Activated T-cell treated with anti-CD3 and anti-CD28 coated beads, Interleukin-2, amount 50 U/mL, for 24 hours (primary cell): Measurements from ENCODE around the gene OGFOD3.
A peak's percentile ranks its signal among the peaks of the same experiment; 100 is the strongest.
"Not testable (repeated sequence)": the region's sequence is repeated elsewhere in the genome, so short reads cannot be mapped to it uniquely, and the experiment has no call there.

ENCODE experiments used
- DNase-seq: peaks from one replicate; pipeline ENCODE4 v3.0.0-alpha.2; 2020
- H3K27ac Mint-ChIP-seq: 2 replicates; pipeline ENCODE4 v1.8.0; 2020; ENCODE audit warnings: mild to moderate bottlenecking, mixed read lengths
- H3K27me3 Mint-ChIP-seq: 2 replicates; pipeline ENCODE4 v1.8.0; 2020; ENCODE audit warnings: mixed read lengths
- H3K36me3 Mint-ChIP-seq: 2 replicates; pipeline ENCODE4 v1.8.0; 2020; ENCODE audit warnings: low read depth, mixed read lengths
- H3K4me1 Mint-ChIP-seq: 2 replicates; pipeline ENCODE4 v1.8.0; 2020; ENCODE audit warnings: low read depth, mixed read lengths
- H3K4me3 Mint-ChIP-seq: 2 replicates; pipeline ENCODE4 v1.8.0; 2020; ENCODE audit warnings: mild to moderate bottlenecking, moderate library complexity, mixed read lengths
- H3K9me3 Mint-ChIP-seq: 2 replicates; pipeline ENCODE4 v1.8.0; 2020; ENCODE audit warnings: mixed read lengths

OGFOD3 gene

DNA sequence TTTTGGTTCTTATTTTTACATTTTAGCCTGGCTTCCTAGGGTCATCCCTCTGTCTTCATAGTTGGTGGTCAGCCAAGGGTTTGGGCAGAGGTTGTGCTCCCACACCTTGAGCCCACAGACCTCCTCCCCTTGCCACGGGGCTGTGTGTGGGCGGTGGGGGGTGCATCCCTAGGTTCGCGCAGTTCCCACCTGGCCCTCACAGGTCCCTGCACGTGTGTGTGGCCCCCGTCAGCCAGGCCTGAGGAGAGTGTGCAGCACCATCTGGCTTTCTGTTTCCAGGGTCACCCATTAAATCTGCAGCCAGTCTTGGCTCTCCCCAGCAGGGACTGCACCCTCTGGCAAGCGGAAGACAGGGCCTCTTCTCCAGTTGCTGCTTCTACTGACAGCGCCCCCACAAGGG, 13.6 kb upstream of the OGFOD3 start:
- no peak for DNase-seq
- Mint-ChIP-seq H3K4me1 (peaks cover 24% of the 10 kb centered on the region), H3K27me3 (no peaks in the 10 kb centered on the region), H3K9me3 (no peaks in the 10 kb centered on the region), H3K27ac (no peak overlapping the region), H3K36me3 (peaks cover 33% of the 10 kb centered on the region), H3K4me3 (no peak overlapping the region)

DNA sequence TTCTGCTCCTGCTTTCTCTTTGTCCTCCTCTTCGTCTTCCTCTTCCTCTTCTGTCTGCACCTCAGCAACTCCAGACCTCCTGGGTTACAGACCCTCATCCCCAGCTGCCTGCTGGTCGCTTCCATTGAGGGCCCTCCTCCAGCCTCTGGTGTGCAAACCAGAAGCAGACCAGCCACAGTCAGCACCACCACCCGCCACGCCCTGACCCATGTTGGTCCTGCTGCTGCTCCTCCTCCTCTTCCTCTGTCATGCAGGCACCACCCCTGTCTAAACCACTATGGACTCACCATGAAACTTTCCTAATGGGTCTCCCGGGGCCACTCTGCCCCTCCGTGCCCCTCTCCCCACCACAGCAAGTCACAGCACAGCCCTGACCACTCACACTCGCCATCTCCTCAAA, 11.4 kb upstream of the OGFOD3 start:
- Mint-ChIP-seq H3K4me1 (peaks cover 21% of the 10 kb centered on the region), H3K9me3 (no peaks in the 10 kb centered on the region), H3K27ac (no peak overlapping the region), H3K36me3 (peaks cover 26% of the 10 kb centered on the region), H3K27me3 (no peaks in the 10 kb centered on the region), H3K4me3 (no peak overlapping the region)
- DNase-seq = no peak

DNA sequence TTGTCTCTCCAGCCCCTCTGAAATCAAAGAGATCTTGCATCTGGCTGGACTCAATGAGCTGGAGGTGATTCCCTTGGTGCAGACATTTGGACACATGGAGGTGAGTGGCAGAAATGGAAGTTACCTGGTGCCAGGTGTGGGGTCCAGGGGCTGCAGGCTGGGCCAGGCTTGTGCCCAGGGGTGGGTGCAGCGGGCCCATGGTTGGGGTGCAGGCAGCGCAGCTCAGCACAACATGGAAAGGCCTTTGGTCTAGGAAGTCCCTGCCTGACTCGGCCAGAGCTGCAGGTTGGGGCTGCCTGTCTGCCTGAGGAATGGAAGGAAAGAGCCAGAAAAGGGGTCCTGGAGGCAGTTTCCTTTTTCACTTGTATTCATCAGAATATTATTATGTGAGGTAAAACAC, 10.2 kb upstream of the OGFOD3 start:
- H3K27me3 Mint-ChIP-seq = no peaks in the 10 kb centered on the region
- peaks cover 13% of the 10 kb centered on the region for H3K4me1 Mint-ChIP-seq
- no peak for DNase-seq
- no peak overlapping the region for H3K27ac Mint-ChIP-seq
- no peaks in the 10 kb centered on the region for H3K9me3 Mint-ChIP-seq
- peaks cover 22% of the 10 kb centered on the region for H3K36me3 Mint-ChIP-seq
- no peak overlapping the region for H3K4me3 Mint-ChIP-seq

DNA sequence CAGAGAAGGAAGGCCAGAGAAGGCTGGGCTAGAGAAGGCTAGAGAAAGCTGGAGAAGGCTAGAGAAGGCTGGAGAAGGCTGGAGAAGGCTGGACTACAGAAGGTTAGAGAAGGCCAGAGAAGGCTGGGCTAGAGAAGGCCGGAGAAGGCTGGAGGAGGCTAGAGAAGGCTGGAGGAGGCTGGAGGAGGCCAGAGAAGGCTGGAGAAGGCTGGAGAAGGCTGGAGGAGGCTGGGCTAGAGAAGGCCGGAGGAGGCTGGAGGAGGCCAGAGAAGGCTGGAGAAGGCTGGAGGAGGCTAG, 6.4 kb upstream of the OGFOD3 start:
- H3K27ac Mint-ChIP-seq = no peak overlapping the region
- no peak for DNase-seq
- no peaks in the 10 kb centered on the region for H3K27me3 Mint-ChIP-seq
- peaks cover 37% of the 10 kb centered on the region for H3K36me3 Mint-ChIP-seq
- peaks cover 16% of the 10 kb centered on the region for H3K4me1 Mint-ChIP-seq
- no peaks in the 10 kb centered on the region for H3K9me3 Mint-ChIP-seq
- H3K4me3 Mint-ChIP-seq = no peak overlapping the region

DNA sequence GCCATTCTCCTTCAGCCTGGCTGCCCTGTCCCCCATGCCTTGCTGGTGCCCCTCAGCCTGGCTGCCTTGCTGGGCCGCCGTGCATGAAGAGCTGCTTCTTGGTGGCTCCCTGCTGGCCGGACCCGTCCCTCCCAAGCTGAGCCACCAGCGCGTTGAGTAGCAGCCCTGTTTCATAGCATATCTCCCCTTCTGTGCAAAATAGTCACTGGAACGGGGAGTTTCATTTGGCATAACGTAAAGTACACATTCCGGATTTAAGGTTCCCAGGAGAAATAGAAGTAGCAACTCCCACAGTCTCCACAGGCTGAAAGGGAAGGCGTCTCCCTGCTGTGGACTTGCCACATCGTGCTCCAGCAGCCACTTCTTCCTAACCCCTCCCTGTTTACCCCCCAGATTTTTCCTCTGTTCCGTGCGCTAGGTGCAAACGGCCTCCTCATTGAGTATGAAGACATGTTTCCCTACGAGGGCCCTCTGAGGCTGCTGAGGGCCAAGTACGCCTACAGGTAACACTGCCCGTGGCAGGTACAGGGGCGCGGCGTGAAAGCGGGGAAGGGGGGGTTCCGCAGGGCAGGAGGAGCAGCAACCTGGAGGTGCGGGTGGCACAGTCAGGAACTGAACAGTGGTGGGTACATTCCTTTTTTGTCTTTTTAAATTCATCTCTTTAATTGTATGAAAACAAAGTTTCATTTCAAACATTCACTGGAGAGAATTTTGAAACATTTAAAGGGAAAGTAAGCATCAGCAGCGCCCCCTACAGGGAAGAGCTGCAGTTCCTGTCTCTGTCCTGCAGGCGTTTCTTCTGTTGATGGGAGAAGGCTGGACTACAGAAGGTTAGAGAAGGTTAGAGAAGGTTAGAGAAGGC, 5.8 kb upstream of the OGFOD3 start:
- no peaks in the 10 kb centered on the region for H3K9me3 Mint-ChIP-seq
- peaks cover 34% of the 10 kb centered on the region for H3K36me3 Mint-ChIP-seq
- DNase-seq = peak; percentile 66
- no peak overlapping the region for H3K4me3 Mint-ChIP-seq
- no peak overlapping the region for H3K27ac Mint-ChIP-seq
- H3K27me3 Mint-ChIP-seq = no peaks in the 10 kb centered on the region
- peaks cover 17% of the 10 kb centered on the region for H3K4me1 Mint-ChIP-seq

DNA sequence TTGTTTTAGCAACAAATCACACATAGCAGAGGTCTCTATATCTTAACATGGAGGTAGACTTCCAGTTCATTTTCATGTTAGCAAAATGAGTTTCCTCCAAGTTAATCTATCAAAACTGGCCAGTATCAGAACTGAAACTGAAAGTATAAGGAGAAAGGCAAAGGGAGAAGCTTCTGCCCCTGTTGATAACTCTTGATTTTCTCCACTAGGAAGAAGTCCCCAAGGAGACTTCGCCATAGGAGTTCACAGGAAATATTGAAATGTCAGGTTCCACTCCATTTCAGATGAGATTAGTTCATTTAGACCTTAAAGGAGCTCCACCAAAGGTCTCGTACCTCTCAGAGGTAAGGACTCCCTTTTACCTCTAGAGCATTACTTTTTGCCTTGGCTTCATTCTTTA, 1.2 kb upstream of the OGFOD3 start:
- no peaks in the 10 kb centered on the region for H3K27me3 Mint-ChIP-seq
- H3K4me1 Mint-ChIP-seq = peaks cover 28% of the 10 kb centered on the region
- peak overlapping the region; percentile 83 for H3K27ac Mint-ChIP-seq
- DNase-seq = no peak
- peak overlapping the region; percentile 81 for H3K4me3 Mint-ChIP-seq
- H3K36me3 Mint-ChIP-seq = peaks cover 39% of the 10 kb centered on the region
- no peaks in the 10 kb centered on the region for H3K9me3 Mint-ChIP-seq

DNA sequence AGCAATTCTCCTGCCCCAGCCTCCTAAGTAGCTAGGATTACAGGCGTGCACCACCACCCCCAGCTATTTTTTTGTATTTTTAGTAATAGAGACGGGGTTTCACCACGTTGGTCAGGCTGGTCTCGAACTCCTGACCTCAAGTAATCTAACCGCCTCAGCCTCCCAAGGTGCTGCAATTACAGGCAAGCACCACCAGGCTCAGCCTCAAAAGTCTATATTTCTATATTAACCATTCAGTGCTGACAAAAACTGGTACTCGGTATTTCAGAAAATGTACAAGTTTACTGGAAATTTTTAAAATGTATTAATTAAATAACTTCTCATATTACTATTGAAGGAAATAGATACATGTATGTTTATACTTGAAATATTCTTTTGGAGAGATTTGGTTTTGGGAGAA, 1.6 kb downstream of the OGFOD3 start:
- H3K27ac Mint-ChIP-seq = no peak overlapping the region
- no peak overlapping the region for H3K4me3 Mint-ChIP-seq

DNA sequence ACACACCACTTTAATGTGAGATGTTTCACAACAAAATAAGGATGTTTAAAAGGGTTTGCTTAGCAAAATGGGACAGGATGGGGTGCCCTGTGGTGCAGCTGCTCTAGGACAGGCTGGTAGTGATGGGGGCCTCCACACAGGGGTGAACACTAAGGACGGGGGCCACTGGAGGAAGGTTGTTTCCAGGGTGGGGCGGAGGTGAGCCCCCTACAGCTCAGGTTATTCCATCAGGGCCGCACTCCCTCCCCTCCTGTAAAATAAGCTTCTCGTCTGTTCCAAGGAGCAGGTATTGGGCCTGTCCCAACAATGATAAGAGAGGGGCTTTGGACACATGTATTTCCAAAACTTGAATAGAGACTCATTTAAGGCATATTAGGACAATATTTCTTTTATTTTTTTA, 2.1 kb downstream of the OGFOD3 start:
- Mint-ChIP-seq H3K9me3 (no peaks in the 10 kb centered on the region), H3K4me3 (no peak overlapping the region), H3K27ac (no peak overlapping the region), H3K4me1 (peaks cover 32% of the 10 kb centered on the region), H3K27me3 (no peaks in the 10 kb centered on the region), H3K36me3 (peaks cover 39% of the 10 kb centered on the region)
- DNase-seq = no peak

More for the DNA sequence above, 1.6 kb downstream of the OGFOD3 start:
- peaks cover 32% of the 10 kb centered on the region for H3K4me1 Mint-ChIP-seq
- H3K36me3 Mint-ChIP-seq = peaks cover 38% of the 10 kb centered on the region
- no peaks in the 10 kb centered on the region for H3K27me3 Mint-ChIP-seq
- H3K9me3 Mint-ChIP-seq = no peaks in the 10 kb centered on the region
- no peak for DNase-seq

DNA sequence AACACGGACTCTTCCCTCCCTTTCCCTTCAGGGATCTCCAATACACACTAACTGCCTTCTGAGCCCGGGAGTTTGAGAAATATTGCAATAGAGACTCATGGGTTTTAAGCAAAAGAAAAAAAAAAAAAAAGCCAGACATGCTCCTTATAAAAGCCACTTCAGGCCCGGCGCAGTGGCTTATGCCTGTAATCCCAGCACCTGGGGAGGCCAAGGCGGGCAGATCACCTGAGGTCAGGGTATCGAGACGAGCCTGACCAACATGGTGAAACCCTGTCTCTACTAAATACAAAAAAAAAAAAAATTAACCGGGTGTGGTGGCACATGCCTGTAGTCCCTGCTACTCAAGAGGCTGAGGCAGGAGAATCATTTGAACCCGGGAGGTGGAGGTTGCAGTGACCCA, 2.6 kb downstream of the OGFOD3 start:
- DNase-seq = no peak
- no peaks in the 10 kb centered on the region for H3K9me3 Mint-ChIP-seq
- H3K27me3 Mint-ChIP-seq = no peaks in the 10 kb centered on the region
- peaks cover 34% of the 10 kb centered on the region for H3K36me3 Mint-ChIP-seq
- H3K4me3 Mint-ChIP-seq = no peak overlapping the region
- H3K27ac Mint-ChIP-seq = no peak overlapping the region
- H3K4me1 Mint-ChIP-seq = peaks cover 31% of the 10 kb centered on the region

DNA sequence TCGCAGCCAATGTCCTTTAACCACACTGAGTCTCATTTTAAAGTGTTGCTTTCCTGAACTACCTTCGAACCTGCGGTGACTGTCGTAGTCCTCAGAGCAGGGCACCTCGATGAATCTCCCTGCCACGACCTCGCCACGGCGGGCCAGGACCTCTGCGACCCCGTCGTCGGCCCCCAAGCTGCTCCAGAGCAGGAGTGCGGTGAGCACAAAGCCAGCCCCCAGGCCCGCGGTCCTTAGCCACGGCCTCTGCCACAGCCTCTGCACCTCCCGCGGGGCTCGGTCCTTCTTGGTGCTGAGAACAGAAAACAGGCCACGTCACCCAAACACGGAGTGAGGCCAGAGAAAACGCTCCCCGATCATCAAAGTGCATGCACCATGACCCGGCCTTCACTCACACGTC, 3.0 kb downstream of the OGFOD3 start:
- Mint-ChIP-seq H3K27me3 (no peaks in the 10 kb centered on the region), H3K36me3 (peaks cover 31% of the 10 kb centered on the region), H3K4me3 (no peak overlapping the region), H3K27ac (no peak overlapping the region), H3K9me3 (no peaks in the 10 kb centered on the region), H3K4me1 (peaks cover 31% of the 10 kb centered on the region)
- DNase-seq = no peak

DNA sequence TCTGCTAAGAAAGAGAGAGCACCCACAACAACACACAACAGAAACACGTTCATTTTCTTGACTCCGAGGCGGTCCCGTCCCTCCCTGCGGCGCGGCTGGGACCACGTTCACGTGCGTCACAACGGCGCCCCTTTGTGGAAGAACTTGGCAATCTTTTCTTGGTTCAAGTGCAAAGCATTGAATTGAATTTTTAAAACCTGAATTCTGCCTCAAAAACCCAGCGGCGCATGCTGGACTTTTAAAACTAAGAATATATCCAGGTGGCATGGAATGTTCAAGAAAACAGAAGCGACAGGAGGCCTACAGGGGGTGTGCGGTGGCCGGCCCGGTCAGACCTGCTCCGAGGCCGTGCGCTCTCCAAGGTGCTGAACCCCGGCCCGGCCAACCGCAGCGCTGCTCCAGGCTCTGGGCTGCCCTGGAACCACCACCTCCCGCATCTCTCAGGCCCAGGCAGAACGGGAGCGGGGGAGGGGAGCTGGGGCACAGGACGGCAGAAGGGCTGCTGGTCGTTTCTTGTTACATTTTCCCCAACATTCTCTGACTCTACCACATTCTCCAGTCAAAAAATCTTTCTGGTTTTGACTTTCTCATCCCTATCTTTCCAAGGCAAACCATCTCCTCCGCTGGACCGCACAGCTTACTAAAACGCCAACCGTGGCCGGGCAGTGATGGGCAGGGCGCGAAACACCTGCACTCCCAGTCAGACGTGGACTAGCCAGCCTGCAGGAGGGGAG, 3.7 kb downstream of the OGFOD3 start:
- no peaks in the 10 kb centered on the region for H3K27me3 Mint-ChIP-seq

DNA sequence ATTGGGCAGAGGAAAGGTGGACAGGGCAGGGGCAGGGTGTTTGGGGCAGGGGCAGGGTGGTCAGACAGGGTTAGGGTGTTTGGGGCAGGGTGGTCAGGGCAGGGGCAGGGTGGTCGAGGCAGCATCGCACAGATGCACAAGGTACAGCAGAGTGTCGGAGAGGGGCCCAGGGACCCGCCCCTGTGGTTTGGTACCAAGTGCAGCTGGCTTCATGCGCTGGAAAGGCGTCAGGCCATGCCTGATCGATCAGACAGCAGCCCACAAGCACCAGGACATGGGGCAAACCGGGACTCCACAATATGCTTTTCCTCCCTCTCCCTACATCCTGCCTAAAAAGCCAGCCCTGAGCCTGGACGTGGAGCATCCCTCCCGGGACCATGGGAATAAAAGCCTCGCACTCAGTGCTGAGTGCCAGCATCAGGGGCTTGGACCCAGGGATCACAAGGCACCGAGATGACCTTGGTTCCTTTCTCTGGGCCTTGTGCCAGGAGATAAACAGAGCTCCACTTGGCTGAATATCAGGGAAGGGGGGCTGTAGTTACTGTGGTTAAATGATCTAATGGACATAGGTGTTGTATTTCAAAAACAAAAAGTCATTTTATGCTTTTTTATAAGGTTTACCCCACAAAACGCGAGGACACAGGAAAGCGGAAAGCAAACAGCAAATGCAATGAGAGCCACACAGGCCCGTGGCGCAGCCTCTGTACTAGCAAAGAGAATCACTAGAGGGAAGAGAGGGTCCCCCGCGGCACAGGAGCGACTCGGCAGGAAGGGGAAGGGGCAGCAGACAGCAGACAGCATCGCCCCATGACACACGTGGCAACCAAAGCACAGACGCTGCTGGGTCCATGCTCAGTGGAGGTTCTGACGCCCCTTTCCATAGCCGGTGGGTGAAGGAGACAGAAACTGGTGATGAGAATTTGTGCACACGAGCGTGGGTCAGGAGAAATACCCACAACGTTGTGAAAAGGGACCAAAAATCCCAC, 5.6 kb downstream of the OGFOD3 start:
- H3K9me3 Mint-ChIP-seq = no peaks in the 10 kb centered on the region
- H3K36me3 Mint-ChIP-seq = peaks cover 37% of the 10 kb centered on the region
- H3K4me3 Mint-ChIP-seq = no peak overlapping the region
- H3K27me3 Mint-ChIP-seq = no peaks in the 10 kb centered on the region
- peaks cover 16% of the 10 kb centered on the region for H3K4me1 Mint-ChIP-seq
- DNase-seq = no peak
- no peak overlapping the region for H3K27ac Mint-ChIP-seq

More for the DNA sequence above, 3.7 kb downstream of the OGFOD3 start:
- peaks cover 25% of the 10 kb centered on the region for H3K4me1 Mint-ChIP-seq
- H3K4me3 Mint-ChIP-seq = no peak overlapping the region
- DNase-seq = peak; percentile 80
- H3K36me3 Mint-ChIP-seq = peaks cover 25% of the 10 kb centered on the region
- no peaks in the 10 kb centered on the region for H3K9me3 Mint-ChIP-seq
- no peak overlapping the region for H3K27ac Mint-ChIP-seq

DNA sequence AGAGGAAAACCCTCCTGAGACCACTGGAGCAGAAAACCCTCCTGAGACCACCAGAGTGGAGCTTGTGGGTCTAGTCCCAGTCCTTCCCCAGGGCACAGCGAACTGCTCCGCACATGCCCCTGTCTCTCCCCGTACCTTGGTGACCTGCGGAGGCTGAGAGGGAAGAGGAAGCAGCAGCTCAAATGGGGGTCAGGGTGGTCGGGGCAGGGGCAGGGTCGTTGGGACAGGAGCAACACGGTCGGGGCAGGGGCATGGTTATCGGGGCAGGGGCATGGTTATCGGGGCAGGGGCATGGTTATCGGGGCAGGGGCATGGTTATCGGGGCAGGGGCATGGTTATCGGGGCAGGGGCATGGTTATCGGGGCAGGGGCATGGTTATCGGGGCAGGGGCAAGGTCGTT, 6.3 kb downstream of the OGFOD3 start:
- Mint-ChIP-seq H3K4me1 (peaks cover 19% of the 10 kb centered on the region), H3K36me3 (peaks cover 42% of the 10 kb centered on the region)
- not testable (repeated sequence) for DNase-seq, H3K4me3 Mint-ChIP-seq, H3K27ac Mint-ChIP-seq, H3K9me3 Mint-ChIP-seq, H3K27me3 Mint-ChIP-seq

DNA sequence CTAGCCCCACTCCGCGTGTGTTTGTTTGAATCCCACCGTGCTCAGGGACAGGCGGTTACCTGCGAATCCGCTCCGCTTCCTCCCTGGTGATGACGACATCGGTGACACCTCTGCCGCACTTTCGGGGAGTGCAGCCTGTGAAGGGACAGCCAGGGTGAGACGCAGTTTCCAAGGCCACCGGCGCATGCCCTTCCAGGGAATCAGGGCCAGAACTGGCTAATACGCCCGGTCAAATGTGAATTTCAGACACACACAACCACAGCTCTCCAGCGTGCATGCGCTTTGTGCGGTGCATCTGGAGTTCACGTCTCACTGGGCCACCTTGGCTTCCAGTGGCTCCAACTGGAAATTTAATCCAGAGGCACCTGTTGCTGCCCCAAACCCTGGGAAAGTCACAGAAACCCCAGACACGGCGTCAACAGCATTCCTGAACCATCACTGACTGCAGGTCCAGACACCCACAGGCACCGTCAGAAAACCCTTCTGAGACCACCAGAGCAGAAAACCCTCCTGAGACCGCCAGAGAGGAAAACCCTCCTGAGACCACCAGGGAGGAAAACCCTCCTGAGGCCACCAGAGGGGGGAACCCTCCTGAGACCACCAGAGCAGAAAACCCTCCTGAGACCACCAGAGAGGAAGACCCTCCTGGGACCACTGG, 6.9 kb downstream of the OGFOD3 start:
- H3K27ac Mint-ChIP-seq = no peak overlapping the region
- no peak overlapping the region for H3K4me3 Mint-ChIP-seq
- H3K36me3 Mint-ChIP-seq = peaks cover 42% of the 10 kb centered on the region
- no peaks in the 10 kb centered on the region for H3K27me3 Mint-ChIP-seq
- no peak for DNase-seq
- no peaks in the 10 kb centered on the region for H3K9me3 Mint-ChIP-seq
- peaks cover 19% of the 10 kb centered on the region for H3K4me1 Mint-ChIP-seq
